ENCODE results near the gene PERP.
"Not testable (repeated sequence)": the region's sequence is repeated elsewhere in the genome, so short reads cannot be mapped to it uniquely, and the experiment has no call there.

The PERP gene

GRCh38 chr6:138107078-138107751 lies at the start of gene PERP:
PERP (minus strand) TSS chr6:138107419; CDS start chr6:138107340, 79 bp downstream.
- DNase-seq: peak in 1 of 2 experiments; percentile 26

GRCh38 chr6:138155443-138155842 lies 48.2 kb upstream of the PERP start:
- no peak for DNase-seq

DNA sequence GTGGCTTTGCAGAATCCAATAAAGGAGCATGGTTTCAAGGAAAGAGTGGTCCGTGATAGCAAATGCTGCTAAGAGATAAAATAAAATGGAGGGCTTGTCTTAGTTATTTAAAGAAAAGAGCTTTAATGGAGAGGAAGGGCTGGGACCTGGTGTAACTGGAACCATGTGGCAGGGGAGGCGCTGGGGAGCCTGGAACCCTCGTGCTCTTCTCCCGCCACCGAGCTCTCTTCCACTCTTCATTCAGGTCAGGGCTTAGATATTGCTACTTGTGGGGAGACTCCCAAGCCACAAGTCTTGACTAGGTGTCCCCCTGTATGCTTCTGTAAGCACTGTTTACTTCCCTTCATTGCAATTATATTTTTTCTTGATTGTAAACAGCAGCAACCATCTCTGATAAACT lies 39.3 kb upstream of the PERP start:
- DNase-seq: no peak

DNA sequence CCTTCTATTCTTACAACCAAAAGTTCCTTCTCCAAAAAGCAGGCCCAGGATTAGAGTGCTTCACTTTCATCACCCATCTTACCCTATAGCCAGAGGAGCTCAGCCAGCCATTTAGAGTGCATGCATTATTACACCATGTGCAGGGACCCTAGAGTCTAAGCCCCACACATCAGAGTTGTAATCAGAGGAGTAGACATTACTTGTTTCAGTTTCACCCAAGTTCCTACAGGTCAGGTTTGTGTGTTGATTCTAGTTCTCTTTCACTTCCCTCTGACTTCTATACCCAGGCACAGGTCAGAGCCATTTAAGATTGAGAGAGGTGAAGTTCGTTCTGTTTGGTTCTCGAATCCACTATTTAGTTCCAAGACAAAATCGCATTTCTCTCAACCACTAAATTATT lies 38.2 kb upstream of the PERP start:
- no peak for DNase-seq

GRCh38 chr6:138142806-138143205 lies 35.6 kb upstream of the PERP start:
- no peak for DNase-seq

DNA sequence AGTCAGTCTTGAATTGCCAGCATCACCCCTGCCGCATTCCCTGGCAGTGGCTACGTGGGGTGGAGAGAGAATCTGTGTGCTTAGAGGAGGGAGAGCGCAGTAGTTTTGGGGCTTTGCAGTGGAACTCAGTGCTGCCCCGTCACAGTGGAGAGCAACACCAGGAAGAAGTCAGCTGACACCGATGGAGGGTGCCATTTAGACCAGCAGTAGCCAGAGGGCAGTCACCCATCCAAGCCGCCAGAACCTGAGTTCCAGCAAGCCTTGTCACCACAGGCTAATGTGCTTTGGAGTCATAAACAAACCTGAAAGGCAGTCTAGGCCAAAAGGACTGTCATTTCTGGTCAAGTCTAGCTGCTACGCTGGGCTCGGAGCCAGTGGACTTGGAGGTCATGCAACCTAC lies 22.0 kb upstream of the PERP start:
- DNase-seq: no peak

DNA sequence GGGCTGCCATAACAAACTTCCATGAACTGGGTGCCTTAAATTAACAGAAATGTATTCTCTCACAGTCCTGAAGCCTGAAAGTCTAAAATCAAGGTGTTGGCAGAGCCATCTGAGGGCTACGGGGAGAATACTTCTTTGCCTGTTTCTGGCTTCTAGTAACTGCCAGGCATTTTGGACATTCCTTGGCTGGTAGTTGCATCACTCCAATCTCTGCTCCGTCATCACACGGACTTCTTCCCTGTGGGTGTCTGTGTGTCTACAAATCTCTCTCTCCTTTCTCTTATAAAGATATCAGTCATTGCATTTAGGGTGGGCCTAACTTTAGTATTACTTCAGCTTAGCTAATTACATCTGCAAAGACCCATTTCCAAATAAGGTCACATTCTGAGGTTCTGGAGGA lies 20.9 kb upstream of the PERP start:
- no peak for DNase-seq

DNA sequence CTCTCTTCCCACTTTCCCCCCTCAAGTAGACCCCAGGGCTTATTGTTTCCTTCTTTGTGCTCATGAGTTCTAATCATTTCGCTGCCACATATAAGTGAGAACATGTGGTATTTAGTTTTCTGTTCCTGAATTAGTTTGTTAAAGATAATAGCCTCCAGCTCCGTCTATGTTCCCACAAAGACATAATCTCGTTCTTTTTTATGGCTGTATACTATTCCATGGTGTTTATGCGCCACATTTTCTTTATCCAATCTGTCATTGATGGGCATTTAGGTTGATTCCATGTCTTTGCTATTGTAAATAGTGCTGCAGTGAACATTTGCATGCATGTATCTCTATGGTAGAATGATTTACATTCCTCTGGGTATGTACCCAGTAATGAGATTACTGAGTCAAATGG lies 16.9 kb upstream of the PERP start:
- no peak for DNase-seq

DNA sequence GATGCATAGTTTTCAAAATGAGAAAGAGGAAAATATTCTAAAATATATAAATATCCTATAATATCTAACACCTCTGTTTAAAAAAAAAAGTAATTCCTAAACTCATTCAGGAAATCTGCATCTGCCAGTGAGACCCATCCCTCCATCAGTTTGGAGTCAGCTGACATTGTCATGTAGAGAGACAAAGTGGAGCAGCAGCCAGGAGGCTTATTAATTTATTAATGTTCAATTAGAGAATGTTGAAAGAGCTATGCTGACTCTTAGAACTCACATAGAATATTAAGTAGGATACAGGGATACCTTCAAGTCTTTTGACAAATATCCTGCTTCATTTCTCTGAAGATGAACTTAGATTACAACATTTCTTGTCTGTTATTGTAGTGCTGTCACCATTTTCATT lies 12.8 kb upstream of the PERP start:
- DNase-seq: no peak

DNA sequence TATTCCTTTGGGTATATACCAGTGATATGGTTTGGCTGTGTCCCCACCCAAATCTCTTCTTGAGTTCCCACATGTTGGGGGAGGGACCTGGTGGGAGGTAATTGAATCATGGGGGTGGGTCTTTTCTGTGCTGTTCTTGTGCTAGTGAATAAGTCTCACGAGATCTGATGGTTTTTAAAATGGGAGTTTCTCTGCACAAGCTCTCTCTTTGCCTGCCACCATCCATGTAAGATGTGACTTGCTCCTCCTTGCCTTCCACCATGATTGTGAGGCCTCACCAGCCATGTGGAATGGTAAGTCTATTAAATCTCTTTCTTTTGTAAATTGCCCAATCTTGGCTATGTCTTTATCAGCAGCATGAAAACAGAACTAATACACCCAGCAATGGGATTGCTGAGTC lies 12.0 kb upstream of the PERP start:
- DNase-seq: not testable (repeated sequence)

- DNase-seq: no peak
These were observed 10.2 kb upstream of the PERP start for GRCh38 chr6:138117376-138117914.

GRCh38 chr6:138116661-138116999 lies 9.4 kb upstream of the PERP start:
- DNase-seq: no peak

- DNase-seq: peak; percentile 82 to 83
These were observed 8.8 kb upstream of the PERP start for GRCh38 chr6:138115877-138116660.

- no peak for DNase-seq
These were observed 8.0 kb upstream of the PERP start for GRCh38 chr6:138115201-138115600.

DNA sequence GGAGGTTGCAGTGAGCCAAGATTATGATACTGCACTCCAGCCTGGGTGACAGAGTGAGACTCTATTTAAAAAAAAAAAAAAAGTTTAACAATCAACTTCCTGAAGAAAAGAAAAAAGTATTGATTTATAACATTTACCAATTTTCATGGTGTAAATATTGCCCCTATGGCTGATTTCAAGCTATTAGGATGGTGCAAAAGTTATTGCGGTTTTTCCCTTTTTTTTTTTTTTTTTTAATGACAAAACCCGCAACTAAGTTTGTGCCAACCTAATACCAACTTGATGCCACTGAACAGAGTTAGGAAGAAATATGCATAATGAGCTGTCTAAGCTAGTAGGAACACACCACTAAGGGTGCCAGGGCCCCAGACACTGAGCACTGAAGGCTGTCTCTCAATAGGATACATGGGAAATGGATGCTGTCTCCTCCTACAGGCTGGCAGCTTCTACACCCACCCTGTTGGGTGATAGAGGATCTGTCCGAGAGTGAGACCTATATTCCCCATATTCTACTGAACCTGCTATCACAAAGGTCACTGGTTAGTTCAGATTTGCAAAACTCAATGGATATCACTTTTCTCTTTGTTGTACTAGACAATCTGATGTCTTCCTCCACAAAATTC lies 6.5 kb upstream of the PERP start:
- DNase-seq: peak; percentile 11 to 21

GRCh38 chr6:138110229-138110628 lies 3.0 kb upstream of the PERP start:
- no peak for DNase-seq

- peak; percentile 71 to 76 for DNase-seq
These were observed 2.1 kb upstream of the PERP start for GRCh38 chr6:138109042-138109997.

- no peak for DNase-seq
These were observed 753 bp upstream of the PERP start for GRCh38 chr6:138107752-138108592.

DNA sequence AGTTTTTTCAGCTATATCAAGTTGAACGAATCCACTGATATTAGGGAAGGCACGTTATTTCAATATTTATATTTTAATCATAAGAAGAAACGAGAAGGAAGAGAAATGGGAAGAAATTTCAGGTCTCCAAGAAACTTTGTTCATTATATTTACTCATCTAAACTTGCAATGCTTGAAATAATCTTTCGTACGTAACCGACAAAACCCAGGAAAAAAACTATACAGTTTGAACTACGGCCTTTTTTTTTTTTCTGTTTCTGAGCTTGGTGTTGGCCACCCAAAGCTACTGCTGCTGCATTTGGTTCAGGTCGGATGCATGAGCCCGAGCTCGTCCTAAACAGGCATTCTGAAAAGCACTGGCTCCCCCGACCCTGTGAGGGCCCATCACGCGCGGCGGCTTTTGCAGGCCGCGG lies 548 bp downstream of the PERP start:
- DNase-seq: no peak

- no peak for DNase-seq
These were observed 1.1 kb downstream of the PERP start for GRCh38 chr6:138105880-138106664.

GRCh38 chr6:138105446-138105845 lies 1.8 kb downstream of the PERP start:
- DNase-seq: no peak
